Right lobe of liver (tissue), 4 donors: Measurements from ENCODE around the gene CCDC68.

Experiments used
- CTCF ChIP-seq, 4 donors: fragments of 200-600 bp in 3 of 4; fragments of 450-650 bp in 1 of 4; IDR thresholded peaks; one replicate each; pipeline versions ENCODE4 v1.5.1 to v1.8.0; 2016 to 2022; ENCODE audit warnings: antibody characterized with exemption in 4 of 4, mild to moderate bottlenecking in 2 of 4
- POLR2A ChIP-seq: fragments of 450-650 bp; IDR thresholded peaks from one replicate; pipeline ENCODE4 v1.6.1; 2017; ENCODE audit warnings: antibody characterized with exemption, mild to moderate bottlenecking
- donor health status: DM: no; HTN: no; CAD: no.
- donor health status: DM: no; HTN: no; CAD: no.
- donor health status: DM: no; HTN: yes; CAD: no.

GRCh38 chr18:54919412-54919811, 39.8 kb downstream of the CCDC68 start:
- TF ChIP-seq CTCF (IDR thresholded peaks at IDR 0.05) (no peak), POLR2A (no peak)
